ENCODE measurements around the gene WBP1.
"Not testable (repeated sequence)": the region's sequence is repeated elsewhere in the genome, so short reads cannot be mapped to it uniquely, and the experiment has no call there.

WBP1 gene

GRCh38 chr2:74482801-74483674, 24.8 kb downstream of the WBP1 start, which contains the start of the genes CCDC142 and TTC31:
TSS of gene CCDC142 (minus strand) at chr2:74482998. CDS start at chr2:74482837, 161 bp downstream.
TSS of gene TTC31 (plus strand) at chr2:74483081. CDS start at chr2:74483096, 15 bp downstream.
- peak; percentile 93 for DNase-seq (ENCODE audit: low read depth)

- DNase-seq (ENCODE audit: low read depth) = not testable (repeated sequence)
Measured at GRCh38 chr2:74483675-74484164, 25.5 kb downstream of the WBP1 start.

GRCh38 chr2:74486141-74486540, 27.9 kb downstream of the WBP1 start:
- DNase-seq (ENCODE audit: low read depth) = no peak

- no peak for DNase-seq (ENCODE audit: low read depth)
Measured at GRCh38 chr2:74488643-74489481, 30.6 kb downstream of the WBP1 start.

GRCh38 chr2:74489906-74490305, 31.7 kb downstream of the WBP1 start:
- DNase-seq (ENCODE audit: low read depth) = no peak

GRCh38 chr2:74491648-74492544, 33.7 kb downstream of the WBP1 start:
- DNase-seq (ENCODE audit: low read depth) = no peak

GRCh38 chr2:74493546-74493945, 35.3 kb downstream of the WBP1 start:
- no peak for DNase-seq (ENCODE audit: low read depth)

GRCh38 chr2:74495440-74495839, 37.2 kb downstream of the WBP1 start:
- no peak for DNase-seq (ENCODE audit: low read depth)

- DNase-seq (ENCODE audit: low read depth) = no peak
Measured at GRCh38 chr2:74496997-74497776, 38.9 kb downstream of the WBP1 start.

- no peak for DNase-seq (ENCODE audit: low read depth)
Measured at GRCh38 chr2:74497777-74498499, 39.7 kb downstream of the WBP1 start.

- no peak for DNase-seq (ENCODE audit: low read depth)
Measured at GRCh38 chr2:74498500-74499266, 40.4 kb downstream of the WBP1 start.

- DNase-seq (ENCODE audit: low read depth) = no peak
Measured at GRCh38 chr2:74499267-74499939, 41.2 kb downstream of the WBP1 start, which contains the start of gene LBX2. TSS of gene LBX2 (minus strand) at chr2:74499603. CDS start at chr2:74499537, 66 bp downstream.

GRCh38 chr2:74499940-74500577, 41.8 kb downstream of the WBP1 start:
- DNase-seq (ENCODE audit: low read depth) = no peak

- DNase-seq (ENCODE audit: low read depth) = no peak
Measured at GRCh38 chr2:74500578-74500946, 42.3 kb downstream of the WBP1 start.

GRCh38 chr2:74501335-74502071, 43.3 kb downstream of the WBP1 start:
- no peak for DNase-seq (ENCODE audit: low read depth)

- DNase-seq (ENCODE audit: low read depth) = no peak
Measured at GRCh38 chr2:74502147-74502719, 44.0 kb downstream of the WBP1 start.
